Measurements from ENCODE around the gene MRPS21.

GRCh38 chr1:150262388-150263320 is 31.0 kb upstream of the MRPS21 start:
- TF ChIP-seq EZH2 (IDR thresholded peaks at IDR 0.05; ENCODE audit: borderline replicate concordance), result no peak
- no peak for TF ChIP-seq CTCF (IDR thresholded peaks at IDR 0.05; ENCODE audit: poor library complexity)
